ENCODE results near the gene GRIK3.

DNA sequence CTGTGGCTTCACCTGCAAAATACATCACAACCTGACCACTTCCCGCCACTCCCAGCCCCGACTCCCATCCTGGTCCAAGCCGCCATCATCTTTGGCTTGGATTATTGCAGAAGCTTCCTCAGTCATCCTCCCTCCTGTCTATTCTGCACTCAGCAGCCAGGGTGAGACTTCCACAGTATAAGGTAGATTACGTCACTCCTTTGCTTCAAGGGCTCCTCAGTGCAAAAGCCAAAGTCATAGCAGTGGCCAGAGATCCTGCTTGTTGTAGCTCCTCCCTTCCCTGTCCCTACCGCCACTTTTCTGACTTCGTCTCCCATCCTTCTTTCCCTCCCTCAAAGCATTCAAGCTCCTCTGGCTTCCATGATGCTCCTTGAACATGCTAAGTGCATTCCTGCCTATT lies 152.8 kb downstream of the GRIK3 start:
- TF ChIP-seq, protein P1, sequence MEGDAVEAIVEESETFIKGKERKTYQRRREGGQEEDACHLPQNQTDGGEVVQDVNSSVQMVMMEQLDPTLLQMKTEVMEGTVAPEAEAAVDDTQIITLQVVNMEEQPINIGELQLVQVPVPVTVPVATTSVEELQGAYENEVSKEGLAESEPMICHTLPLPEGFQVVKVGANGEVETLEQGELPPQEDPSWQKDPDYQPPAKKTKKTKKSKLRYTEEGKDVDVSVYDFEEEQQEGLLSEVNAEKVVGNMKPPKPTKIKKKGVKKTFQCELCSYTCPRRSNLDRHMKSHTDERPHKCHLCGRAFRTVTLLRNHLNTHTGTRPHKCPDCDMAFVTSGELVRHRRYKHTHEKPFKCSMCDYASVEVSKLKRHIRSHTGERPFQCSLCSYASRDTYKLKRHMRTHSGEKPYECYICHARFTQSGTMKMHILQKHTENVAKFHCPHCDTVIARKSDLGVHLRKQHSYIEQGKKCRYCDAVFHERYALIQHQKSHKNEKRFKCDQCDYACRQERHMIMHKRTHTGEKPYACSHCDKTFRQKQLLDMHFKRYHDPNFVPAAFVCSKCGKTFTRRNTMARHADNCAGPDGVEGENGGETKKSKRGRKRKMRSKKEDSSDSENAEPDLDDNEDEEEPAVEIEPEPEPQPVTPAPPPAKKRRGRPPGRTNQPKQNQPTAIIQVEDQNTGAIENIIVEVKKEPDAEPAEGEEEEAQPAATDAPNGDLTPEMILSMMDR (IDR thresholded peaks at IDR 0.05): no peak
- no peak for TF ChIP-seq POLR2A (IDR thresholded peaks at IDR 0.05)

Measured in right lobe of liver (tissue), 4 donors.